Aorta (tissue), 5 donors: ENCODE measurements around the gene ZNF19. TPM values are rescaled to one million over a fixed set of nuclear protein-coding genes. Genes with fewer than 3 reads are reported as not detected.
A peak's percentile ranks its signal among the peaks of the same experiment; 100 is the strongest.

Experiments
- ATAC-seq: fragments of 200-7000 bp; cut with Tn5 transposase; one replicate; pipeline ENCODE4 v1.9.1; 2022; ENCODE audit warnings: moderate library complexity; ENCODE audit not compliant: low FRiP score
- DNase-seq, 2 donors: peaks; one replicate each; pipeline ENCODE4 v3.0.0-alpha.2; 2020
- H3K27ac ChIP-seq, 2 donors: one replicate each; pipeline ENCODE4 v1.5.1; 2013; ENCODE audit warnings: low read length in 2 of 2, mild to moderate bottlenecking in 2 of 2, moderate library complexity in 2 of 2, control low read depth in 1 of 2, inconsistent platforms in 1 of 2, low read depth in 1 of 2
- H3K27me3 ChIP-seq, 2 donors: one replicate each; pipeline ENCODE4 v1.6.1; 2013; ENCODE audit warnings: control low read depth in 1 of 2, low read length in 1 of 2, mild to moderate bottlenecking in 1 of 2, moderate library complexity in 1 of 2; ENCODE audit not compliant: insufficient read depth in 2 of 2, control insufficient read depth in 1 of 2
- H3K36me3 ChIP-seq, 2 donors: one replicate each; pipeline ENCODE4 v1.6.1; 2013; ENCODE audit warnings: control low read depth in 1 of 2, low read length in 1 of 2, mild to moderate bottlenecking in 1 of 2; ENCODE audit not compliant: insufficient read depth in 2 of 2, control insufficient read depth in 1 of 2
- H3K4me1 ChIP-seq, 2 donors: one replicate each; pipeline ENCODE4 v1.6.1; 2013; ENCODE audit warnings: low read length in 2 of 2, control low read depth in 1 of 2, mild to moderate bottlenecking in 1 of 2, moderate library complexity in 1 of 2; ENCODE audit not compliant: insufficient read depth in 2 of 2, control insufficient read depth in 1 of 2
- H3K4me3 ChIP-seq, 2 donors: one replicate each; pipeline ENCODE4 v1.5.1; 2013; ENCODE audit warnings: low read length in 2 of 2, control low read depth in 1 of 2, mild to moderate bottlenecking in 1 of 2
- H3K9me3 ChIP-seq: one replicate; pipeline ENCODE4 v1.6.1; 2013; ENCODE audit warnings: mild to moderate bottlenecking, low read length; ENCODE audit not compliant: control insufficient read depth
- WGBS, 2 donors: extraction: QIAGEN DNeasy Blood & Tissue Kit; methylation state at CpG; one replicate each; pipeline ENCODE4 v1.1.7; 2013; 5-methylcytosine and 5-hydroxymethylcytosine counted together
- intact Hi-C, 2 donors: fragments of 100-400 bp; cut with DNase I; formaldehyde crosslinking; loops; one replicate each; pipeline versions ENCODE4 v1.14.2 to v1.15.0; 2022
- polyA plus RNA-seq, 2 donors: library from polyadenylated mRNA; stranded (reverse); fragments of 200-250 nt; gene quantifications; one replicate each; pipeline ENCODE4 v1.2.3, GENCODE V29; 2013
- total RNA-seq, 2 donors: library from RNA; stranded (reverse); fragmentation: NEBNext Ultra II Directional; extraction: Animal tissue kit (Norgen Biotek cat#: 25700); gene quantifications; one replicate each; pipeline ENCODE4 v1.2.1, GENCODE V29; 2021
- donor health status: healthy with polysubstance abuse.
- donor health status: Bipolar disorder and iron deficiency.
- donor health status: DM: no; HTN: no; CAD: no.
- donor health status: DM: no; HTN: no; CAD: no.
- donor health status: DM: yes; HTN: yes; CAD: no.

Gene ZNF19
- total and polyA plus RNA-seq, 4 donors = 2.7 to 9.2 (median 3.1) TPM

- Histone ChIP-seq H3K36me3 (no peaks in the 10 kb centered on the region), H3K4me3 (no peak overlapping the region), H3K9me3 (peaks cover 2% of the 10 kb centered on the region), H3K27ac (no peak overlapping the region), H3K4me1 (no peaks in the 10 kb centered on the region), H3K27me3 (peaks cover 0 to 1% of the 10 kb centered on the region in 2 donors)
- WGBS, 2 donors = 75 to 80% methylated on average over 6 of the region's 6 CpGs
- ATAC-seq (no peak), DNase-seq (no peak)
- intact Hi-C loops = no loop called here
These were observed 58.4 kb downstream of the ZNF19 start for GRCh38 chr16:71430744-71431143.

GRCh38 chr16:71429581-71429980 is 59.5 kb downstream of the ZNF19 start:
- Histone ChIP-seq H3K4me1 (no peaks in the 10 kb centered on the region), H3K4me3 (no peak overlapping the region), H3K36me3 (no peaks in the 10 kb centered on the region), H3K9me3 (peaks cover 2% of the 10 kb centered on the region), H3K27ac (no peak overlapping the region), H3K27me3 (peaks cover 0 to 1% of the 10 kb centered on the region in 2 donors)
- DNase-seq = no peak
- no peak for ATAC-seq
- WGBS, 2 donors = 73 to 77% methylated on average over 3 of the region's 3 CpGs
- intact Hi-C loops = no loop called here

- ATAC-seq = no peak
- Histone ChIP-seq H3K27ac (no peak overlapping the region), H3K36me3 (no peaks in the 10 kb centered on the region), H3K27me3 (peaks cover 0 to 1% of the 10 kb centered on the region in 2 donors), H3K4me1 (no peaks in the 10 kb centered on the region), H3K4me3 (no peak overlapping the region), H3K9me3 (peaks cover 2% of the 10 kb centered on the region)
- no peak for DNase-seq
- intact Hi-C loops = no loop called here
- 82% methylated on average over 2 of the region's 2 CpGs for WGBS, 2 donors
These were observed 60.2 kb downstream of the ZNF19 start for GRCh38 chr16:71428883-71429282.

GRCh38 chr16:71428385-71428784 is 60.7 kb downstream of the ZNF19 start:
- intact Hi-C loops = no loop called here
- ATAC-seq (no peak), DNase-seq (no peak)
- Histone ChIP-seq H3K9me3 (peaks cover 2% of the 10 kb centered on the region), H3K4me3 (no peak overlapping the region), H3K36me3 (no peaks in the 10 kb centered on the region), H3K4me1 (no peaks in the 10 kb centered on the region), H3K27me3 (peaks cover 0 to 1% of the 10 kb centered on the region in 2 donors), H3K27ac (no peak overlapping the region)

- H3K4me1 ChIP-seq = no peaks in the 10 kb centered on the region
- ATAC-seq = no peak
- no peak overlapping the region for H3K4me3 ChIP-seq
- no peaks in the 10 kb centered on the region for H3K36me3 ChIP-seq
- intact Hi-C loops = no loop called here
- WGBS, 2 donors = 66% methylated on average over 12 of the region's 12 CpGs
- no peak overlapping the region for H3K27ac ChIP-seq
- peaks cover 0 to 1% of the 10 kb centered on the region in 2 donors for H3K27me3 ChIP-seq
- DNase-seq = no peak
- peaks cover 2% of the 10 kb centered on the region for H3K9me3 ChIP-seq
These were observed 62.1 kb downstream of the ZNF19 start for GRCh38 chr16:71426880-71427615.

GRCh38 chr16:71426069-71426879 is 62.9 kb downstream of the ZNF19 start:
- Histone ChIP-seq H3K36me3 (no peaks in the 10 kb centered on the region), H3K9me3 (peaks cover 2% of the 10 kb centered on the region), H3K27me3 (peaks cover 0 to 1% of the 10 kb centered on the region in 2 donors), H3K4me3 (no peak overlapping the region), H3K27ac (no peak overlapping the region), H3K4me1 (no peaks in the 10 kb centered on the region)
- ATAC-seq = no peak
- peak in 1 of 2 donors; percentile 10 for DNase-seq
- intact Hi-C loops = no loop called here
- WGBS, 2 donors = 2% methylated on average over 46 to 48 of the region's 48 CpGs

- Histone ChIP-seq H3K4me1 (no peaks in the 10 kb centered on the region), H3K4me3 (no peak overlapping the region), H3K36me3 (no peaks in the 10 kb centered on the region), H3K27me3 (peaks cover 0 to 1% of the 10 kb centered on the region in 2 donors), H3K27ac (no peak overlapping the region), H3K9me3 (peaks cover 2% of the 10 kb centered on the region)
- intact Hi-C loops = no loop called here
- DNase-seq = no peak
- WGBS, 2 donors = 0 to 4% methylated on average over 18 of the region's 18 CpGs
- ATAC-seq = no peak
These were observed 63.4 kb downstream of the ZNF19 start for GRCh38 chr16:71425746-71426068.

GRCh38 chr16:71424626-71425025 is 64.5 kb downstream of the ZNF19 start:
- no peaks in the 10 kb centered on the region for H3K27me3 ChIP-seq
- WGBS, 2 donors = 60 to 71% methylated on average over 6 of the region's 6 CpGs

GRCh38 chr16:71423865-71424264 is 65.3 kb downstream of the ZNF19 start:
- Histone ChIP-seq H3K9me3 (peaks cover 5% of the 10 kb centered on the region), H3K4me3 (no peak overlapping the region), H3K27me3 (no peaks in the 10 kb centered on the region), H3K36me3 (no peaks in the 10 kb centered on the region), H3K4me1 (no peaks in the 10 kb centered on the region), H3K27ac (no peak overlapping the region)
- ATAC-seq (no peak), DNase-seq (no peak)
- WGBS, 2 donors = 74 to 84% methylated on average over 7 of the region's 7 CpGs
- intact Hi-C loops = no loop called here

More at GRCh38 chr16:71424626-71425025, 64.5 kb downstream of the ZNF19 start:
- ATAC-seq (no peak), DNase-seq (no peak)
- Histone ChIP-seq H3K4me3 (no peak overlapping the region), H3K27ac (no peak overlapping the region), H3K4me1 (no peaks in the 10 kb centered on the region), H3K9me3 (peaks cover 5% of the 10 kb centered on the region), H3K36me3 (no peaks in the 10 kb centered on the region)
- intact Hi-C loops = no loop called here
